HEK293 (cell line): ENCODE measurements around the gene MAGI1.

Experiments used
- CTCF ChIA-PET: fragments of 350-600 bp; formaldehyde crosslinking; extraction: SDS; loops from one replicate; lab custom pipeline; 2021; ENCODE audit warnings: antibody characterized with exemption; lab: Yijun Ruan, JAX
- POLR2A ChIA-PET: fragments of 300-600 bp; formaldehyde crosslinking; extraction: SDS; loops from one replicate; lab custom pipeline; 2020; ENCODE audit warnings: antibody characterized with exemption, inconsistent platforms; lab: Yijun Ruan, JAX
- H3K27ac ChIP-seq: fragments of 200-500 bp; sonication (Bioruptor generic); 2 replicates; pipeline ENCODE4 v1.5.1; 2014; ENCODE audit warnings: low read depth, low read length, control low read depth, inconsistent platforms; ENCODE audit errors: extremely low read depth
- H3K36me3 ChIP-seq, 2 experiments: fragments of 200-500 bp in 1 of 2; sonication (Bioruptor generic) in 1 of 2; 1 replicate in 1 of 2; 2 replicates in 1 of 2; pipeline ENCODE4 v1.5.1; 2014 to 2017; ENCODE audit warnings: inconsistent platforms in 2 of 2, low read length in 2 of 2; ENCODE audit not compliant: control insufficient read depth in 2 of 2, insufficient read depth in 1 of 2
- H3K4me1 ChIP-seq: fragments of 200-500 bp; sonication (Bioruptor generic); 2 replicates; pipeline ENCODE4 v1.5.1; 2014; ENCODE audit warnings: mild to moderate bottlenecking, low read length, inconsistent platforms; ENCODE audit not compliant: control insufficient read depth, insufficient read depth
- H3K4me3 ChIP-seq: 2 replicates; pipeline ENCODE4 v1.5.1; 2011; ENCODE audit warnings: low read depth, mild to moderate bottlenecking, control low read depth, low read length, moderate library complexity
- H3K9me3 ChIP-seq: fragments of 200-500 bp; sonication (Bioruptor generic); 2 replicates; pipeline ENCODE4 v1.5.1; 2014; ENCODE audit warnings: low read depth, low read length, inconsistent platforms; ENCODE audit not compliant: control insufficient read depth, insufficient read depth
- FEZF1 ChIP-seq: fragments of 450-650 bp; formaldehyde crosslinking; IDR thresholded peaks from 2 replicates; pipeline ENCODE4 v1.5.1; 2016; ENCODE audit warnings: missing biosample characterization, missing genetic modification characterization
- GLIS1 ChIP-seq: fragments of 450-650 bp; formaldehyde crosslinking; IDR thresholded peaks from 2 replicates; pipeline ENCODE4 v1.5.1; 2016; ENCODE audit warnings: missing biosample characterization, missing genetic modification characterization
- OSR2 ChIP-seq: fragments of 450-650 bp; formaldehyde crosslinking; IDR thresholded peaks from 2 replicates; pipeline ENCODE4 v1.5.1; 2016; ENCODE audit warnings: missing biosample characterization, missing genetic modification characterization
- OVOL3 ChIP-seq: fragments of 450-650 bp; formaldehyde crosslinking; IDR thresholded peaks from 2 replicates; pipeline ENCODE4 v1.5.1; 2016; ENCODE audit warnings: missing biosample characterization, missing genetic modification characterization
- PRDM1 ChIP-seq: fragments of 450-650 bp; formaldehyde crosslinking; IDR thresholded peaks from 2 replicates; pipeline ENCODE4; 2016; ENCODE audit warnings: missing biosample characterization, missing genetic modification characterization
- TCF7L2 ChIP-seq: IDR thresholded peaks from 2 replicates; pipeline ENCODE4 v1.6.1; 2011; ENCODE audit warnings: low read depth, mild to moderate bottlenecking, inconsistent platforms, low read length, moderate library complexity, borderline replicate concordance
- ZNF148 ChIP-seq: fragments of 450-650 bp; formaldehyde crosslinking; IDR thresholded peaks from 2 replicates; pipeline ENCODE4 v1.5.0; 2017; ENCODE audit warnings: missing biosample characterization, missing genetic modification characterization, borderline replicate concordance
- ZNF366 ChIP-seq: fragments of 450-650 bp; formaldehyde crosslinking; conservative IDR thresholded peaks from 2 replicates; pipeline ENCODE4 v1.5.1; 2016; ENCODE audit warnings: missing biosample characterization, missing genetic modification characterization
- ZNF404 ChIP-seq: fragments of 450-650 bp; formaldehyde crosslinking; IDR thresholded peaks from 2 replicates; pipeline ENCODE4 v1.5.1; 2017; ENCODE audit warnings: missing biosample characterization, missing genetic modification characterization
- ZNF610 ChIP-seq: fragments of 450-650 bp; formaldehyde crosslinking; IDR thresholded peaks from 2 replicates; pipeline ENCODE4 v1.5.1; 2016; ENCODE audit warnings: missing biosample characterization, missing genetic modification characterization, borderline replicate concordance
- ZNF629 ChIP-seq: fragments of 450-650 bp; formaldehyde crosslinking; IDR thresholded peaks from 2 replicates; pipeline ENCODE4 v1.5.1; 2017; ENCODE audit warnings: missing biosample characterization, missing genetic modification characterization
- ZNF843 ChIP-seq: fragments of 450-650 bp; formaldehyde crosslinking; IDR thresholded peaks from 2 replicates; pipeline ENCODE4 v1.5.1; 2016; ENCODE audit warnings: missing biosample characterization, missing genetic modification characterization
- ZSCAN16 ChIP-seq: fragments of 450-650 bp; formaldehyde crosslinking; IDR thresholded peaks from 2 replicates; pipeline ENCODE4 v1.5.1; 2016; ENCODE audit warnings: missing biosample characterization, missing genetic modification characterization
- ZXDB ChIP-seq: fragments of 450-650 bp; formaldehyde crosslinking; IDR thresholded peaks from 2 replicates; pipeline ENCODE4 v1.5.1; 2016; ENCODE audit warnings: missing biosample characterization, missing genetic modification characterization
- TF ChIP-seq, protein P1 (sequence below): fragments of 450-650 bp; IDR thresholded peaks from 2 replicates; pipeline ENCODE4 v1.5.1; 2018; ENCODE audit warnings: missing biosample characterization, mild to moderate bottlenecking, missing genetic modification characterization
- TF ChIP-seq, protein P2 (sequence below): fragments of 450-650 bp; formaldehyde crosslinking; IDR thresholded peaks from 2 replicates; pipeline ENCODE4 v1.5.1; 2016; ENCODE audit warnings: missing biosample characterization, missing genetic modification characterization
- TF ChIP-seq, protein P3 (sequence below): fragments of 450-650 bp; formaldehyde crosslinking; IDR thresholded peaks from 2 replicates; pipeline ENCODE4 v1.5.1; 2017; ENCODE audit warnings: missing biosample characterization, missing genetic modification characterization
- TF ChIP-seq, protein P4 (sequence below): fragments of 450-650 bp; formaldehyde crosslinking; IDR thresholded peaks from 2 replicates; pipeline ENCODE4 v1.5.1; 2017; ENCODE audit warnings: missing biosample characterization, missing genetic modification characterization
- TF ChIP-seq, protein P5 (sequence below): fragments of 450-650 bp; formaldehyde crosslinking; IDR thresholded peaks from 2 replicates; pipeline ENCODE4 v1.5.1; 2016; ENCODE audit warnings: missing biosample characterization, missing genetic modification characterization

Gene MAGI1

DNA sequence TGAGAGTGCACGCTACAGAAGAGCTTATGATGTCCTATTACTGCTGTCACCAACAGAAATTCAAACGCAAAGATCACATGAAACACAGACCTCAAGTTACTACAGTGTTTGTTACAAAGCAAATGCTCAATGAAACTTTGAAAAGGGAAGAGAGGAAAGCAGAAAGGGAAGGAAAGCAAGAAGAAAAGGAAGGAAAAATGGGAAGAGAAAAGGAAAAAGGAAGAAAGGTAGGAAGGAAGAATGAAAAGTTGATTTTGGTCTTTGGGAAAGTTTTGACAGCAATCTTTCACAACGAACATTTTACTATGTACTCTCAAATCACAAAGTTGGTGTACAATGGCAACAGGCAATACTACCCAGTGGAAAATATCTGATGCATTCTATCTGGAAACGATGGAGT is 514.8 kb downstream of the MAGI1 start:
- no peaks in the 10 kb centered on the region for H3K36me3 ChIP-seq
- TF ChIP-seq ZSCAN16 (tag by site-specific recombination): no peak
- peak; percentile 95 for TF ChIP-seq PRDM1 (tag by site-specific recombination)
- no peak overlapping the region for H3K4me3 ChIP-seq
- H3K9me3 ChIP-seq: no peaks in the 10 kb centered on the region
- CTCF ChIA-PET: interaction anchor here (0.6 kb wide), 1 partner anchor 67 kb away, joined by 5 read pairs; no protein-coding TSS in a partner anchor
- H3K4me1 ChIP-seq: no peaks in the 10 kb centered on the region
- POLR2A ChIA-PET: no interaction called here
- H3K27ac ChIP-seq: no peak overlapping the region

- no peak overlapping the region for H3K4me3 ChIP-seq
- no peaks in the 10 kb centered on the region for H3K9me3 ChIP-seq
- no peak overlapping the region for H3K27ac ChIP-seq
- H3K4me1 ChIP-seq: no peaks in the 10 kb centered on the region
- TF ChIP-seq ZXDB (peak; percentile 26; the same call in 1 of the 2 replicates), OVOL3 (tag by site-specific recombination) (0 out of 2 replicates have a peak, but pooled peaks have one; percentile 23), GLIS1 (tag by site-specific recombination) (no peak), ZNF148 (tag by site-specific recombination) (no peak), ZNF404 (tag by site-specific recombination) (no peak), OSR2 (peak; percentile 39; the same call in 1 of the 2 replicates), ZNF629 (peak; percentile 20; the same call in 1 of the 2 replicates), TCF7L2 (peak; percentile 49; the same call in 1 of the 2 replicates), ZNF843 (tag by site-specific recombination) (peak; percentile 64; the same call in 1 of the 2 replicates), ZNF366 (0 out of 2 replicates have a peak, but pooled peaks have one; percentile 29), ZNF610 (tag by site-specific recombination) (no peak), FEZF1 (tag by site-specific recombination) (peak; percentile 35; the same call in 1 of the 2 replicates)
- TF ChIP-seq, protein P1, sequence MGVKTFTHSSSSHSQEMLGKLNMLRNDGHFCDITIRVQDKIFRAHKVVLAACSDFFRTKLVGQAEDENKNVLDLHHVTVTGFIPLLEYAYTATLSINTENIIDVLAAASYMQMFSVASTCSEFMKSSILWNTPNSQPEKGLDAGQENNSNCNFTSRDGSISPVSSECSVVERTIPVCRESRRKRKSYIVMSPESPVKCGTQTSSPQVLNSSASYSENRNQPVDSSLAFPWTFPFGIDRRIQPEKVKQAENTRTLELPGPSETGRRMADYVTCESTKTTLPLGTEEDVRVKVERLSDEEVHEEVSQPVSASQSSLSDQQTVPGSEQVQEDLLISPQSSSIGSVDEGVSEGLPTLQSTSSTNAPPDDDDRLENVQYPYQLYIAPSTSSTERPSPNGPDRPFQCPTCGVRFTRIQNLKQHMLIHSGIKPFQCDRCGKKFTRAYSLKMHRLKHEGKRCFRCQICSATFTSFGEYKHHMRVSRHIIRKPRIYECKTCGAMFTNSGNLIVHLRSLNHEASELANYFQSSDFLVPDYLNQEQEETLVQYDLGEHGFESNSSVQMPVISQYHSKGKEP (tag by site-specific recombination): no peak
- TF ChIP-seq, protein P2, sequence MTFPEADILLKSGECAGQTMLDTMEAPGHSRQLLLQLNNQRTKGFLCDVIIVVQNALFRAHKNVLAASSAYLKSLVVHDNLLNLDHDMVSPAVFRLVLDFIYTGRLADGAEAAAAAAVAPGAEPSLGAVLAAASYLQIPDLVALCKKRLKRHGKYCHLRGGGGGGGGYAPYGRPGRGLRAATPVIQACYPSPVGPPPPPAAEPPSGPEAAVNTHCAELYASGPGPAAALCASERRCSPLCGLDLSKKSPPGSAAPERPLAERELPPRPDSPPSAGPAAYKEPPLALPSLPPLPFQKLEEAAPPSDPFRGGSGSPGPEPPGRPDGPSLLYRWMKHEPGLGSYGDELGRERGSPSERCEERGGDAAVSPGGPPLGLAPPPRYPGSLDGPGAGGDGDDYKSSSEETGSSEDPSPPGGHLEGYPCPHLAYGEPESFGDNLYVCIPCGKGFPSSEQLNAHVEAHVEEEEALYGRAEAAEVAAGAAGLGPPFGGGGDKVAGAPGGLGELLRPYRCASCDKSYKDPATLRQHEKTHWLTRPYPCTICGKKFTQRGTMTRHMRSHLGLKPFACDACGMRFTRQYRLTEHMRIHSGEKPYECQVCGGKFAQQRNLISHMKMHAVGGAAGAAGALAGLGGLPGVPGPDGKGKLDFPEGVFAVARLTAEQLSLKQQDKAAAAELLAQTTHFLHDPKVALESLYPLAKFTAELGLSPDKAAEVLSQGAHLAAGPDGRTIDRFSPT: 0 out of 2 replicates have a peak, but pooled peaks have one; percentile 30
- TF ChIP-seq, protein P3, sequence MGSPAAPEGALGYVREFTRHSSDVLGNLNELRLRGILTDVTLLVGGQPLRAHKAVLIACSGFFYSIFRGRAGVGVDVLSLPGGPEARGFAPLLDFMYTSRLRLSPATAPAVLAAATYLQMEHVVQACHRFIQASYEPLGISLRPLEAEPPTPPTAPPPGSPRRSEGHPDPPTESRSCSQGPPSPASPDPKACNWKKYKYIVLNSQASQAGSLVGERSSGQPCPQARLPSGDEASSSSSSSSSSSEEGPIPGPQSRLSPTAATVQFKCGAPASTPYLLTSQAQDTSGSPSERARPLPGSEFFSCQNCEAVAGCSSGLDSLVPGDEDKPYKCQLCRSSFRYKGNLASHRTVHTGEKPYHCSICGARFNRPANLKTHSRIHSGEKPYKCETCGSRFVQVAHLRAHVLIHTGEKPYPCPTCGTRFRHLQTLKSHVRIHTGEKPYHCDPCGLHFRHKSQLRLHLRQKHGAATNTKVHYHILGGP (tag by site-specific recombination): 0 out of 2 replicates have a peak, but pooled peaks have one; percentile 34
- TF ChIP-seq, protein P4, sequence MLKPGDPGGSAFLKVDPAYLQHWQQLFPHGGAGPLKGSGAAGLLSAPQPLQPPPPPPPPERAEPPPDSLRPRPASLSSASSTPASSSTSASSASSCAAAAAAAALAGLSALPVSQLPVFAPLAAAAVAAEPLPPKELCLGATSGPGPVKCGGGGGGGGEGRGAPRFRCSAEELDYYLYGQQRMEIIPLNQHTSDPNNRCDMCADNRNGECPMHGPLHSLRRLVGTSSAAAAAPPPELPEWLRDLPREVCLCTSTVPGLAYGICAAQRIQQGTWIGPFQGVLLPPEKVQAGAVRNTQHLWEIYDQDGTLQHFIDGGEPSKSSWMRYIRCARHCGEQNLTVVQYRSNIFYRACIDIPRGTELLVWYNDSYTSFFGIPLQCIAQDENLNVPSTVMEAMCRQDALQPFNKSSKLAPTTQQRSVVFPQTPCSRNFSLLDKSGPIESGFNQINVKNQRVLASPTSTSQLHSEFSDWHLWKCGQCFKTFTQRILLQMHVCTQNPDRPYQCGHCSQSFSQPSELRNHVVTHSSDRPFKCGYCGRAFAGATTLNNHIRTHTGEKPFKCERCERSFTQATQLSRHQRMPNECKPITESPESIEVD (tag by site-specific recombination): peak; percentile 76
- TF ChIP-seq, protein P5, sequence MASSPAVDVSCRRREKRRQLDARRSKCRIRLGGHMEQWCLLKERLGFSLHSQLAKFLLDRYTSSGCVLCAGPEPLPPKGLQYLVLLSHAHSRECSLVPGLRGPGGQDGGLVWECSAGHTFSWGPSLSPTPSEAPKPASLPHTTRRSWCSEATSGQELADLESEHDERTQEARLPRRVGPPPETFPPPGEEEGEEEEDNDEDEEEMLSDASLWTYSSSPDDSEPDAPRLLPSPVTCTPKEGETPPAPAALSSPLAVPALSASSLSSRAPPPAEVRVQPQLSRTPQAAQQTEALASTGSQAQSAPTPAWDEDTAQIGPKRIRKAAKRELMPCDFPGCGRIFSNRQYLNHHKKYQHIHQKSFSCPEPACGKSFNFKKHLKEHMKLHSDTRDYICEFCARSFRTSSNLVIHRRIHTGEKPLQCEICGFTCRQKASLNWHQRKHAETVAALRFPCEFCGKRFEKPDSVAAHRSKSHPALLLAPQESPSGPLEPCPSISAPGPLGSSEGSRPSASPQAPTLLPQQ (tag by site-specific recombination): 0 out of 2 replicates have a peak, but pooled peaks have one; percentile 28
- ChIA-PET CTCF (interaction anchor here (0.7 to 1.1 kb wide), 2 partner anchors 11 to 37 kb away, joined by 3 read pairs; no protein-coding TSS in a partner anchor), POLR2A (no interaction called here)
- no peaks in the 10 kb centered on the region for H3K36me3 ChIP-seq
Observed at GRCh38 chr3:65521032-65521431, 517.7 kb downstream of the MAGI1 start.
